Measurements from ENCODE around the gene SEPTIN10.

GRCh38 chr2:109507828-109508227, 105.9 kb downstream of the SEPTIN10 start:
- no peak for TF ChIP-seq CTCF (tag by site-specific recombination; IDR thresholded peaks at IDR 0.05)
- no peak for TF ChIP-seq TRIM28 (IDR thresholded peaks at IDR 0.05; ENCODE audit: borderline replicate concordance, low read length)
- TF ChIP-seq YY1 (tag by site-specific recombination; IDR thresholded peaks at IDR 0.05), result no peak
